H9 (cell line): ENCODE data around the gene DENND1A. TPM values are rescaled to one million over a fixed set of nuclear protein-coding genes. Genes with fewer than 3 reads are reported as not detected.

Source experiments
- DNase-seq: peaks from one replicate; pipeline ENCODE4 v3.0.0-alpha.2; 2017
- H2AFZ ChIP-seq: one replicate; pipeline ENCODE4 v1.6.1; 2013; ENCODE audit warnings: mild to moderate bottlenecking, low read length, control low read depth, moderate library complexity
- H2AK5ac ChIP-seq: 2 replicates; pipeline ENCODE4 v1.6.1; 2013; ENCODE audit warnings: low read length, control low read depth, mixed read lengths; ENCODE audit not compliant: insufficient read length
- H2BK120ac ChIP-seq: one replicate; pipeline ENCODE4 v1.6.1; 2013; ENCODE audit warnings: low read depth, mild to moderate bottlenecking, low read length, control low read depth, inconsistent platforms; ENCODE audit not compliant: poor library complexity, severe bottlenecking
- H2BK12ac ChIP-seq: 2 replicates; pipeline ENCODE4 v1.6.1; 2013; ENCODE audit warnings: low read length, control low read depth, mixed read lengths, low read depth; ENCODE audit not compliant: insufficient read length
- H2BK15ac ChIP-seq: 2 replicates; pipeline ENCODE4 v1.6.1; 2013; ENCODE audit warnings: low read depth, low read length, control low read depth
- H2BK20ac ChIP-seq: one replicate; pipeline ENCODE4 v1.6.1; 2013; ENCODE audit warnings: low read depth, mild to moderate bottlenecking, low read length, control low read depth, inconsistent platforms; ENCODE audit not compliant: poor library complexity, severe bottlenecking
- H2BK5ac ChIP-seq: 2 replicates; pipeline ENCODE4 v1.6.1; 2013; ENCODE audit warnings: low read length, control low read depth, mixed read lengths; ENCODE audit not compliant: insufficient read length
- H3K14ac ChIP-seq: 2 replicates; pipeline ENCODE4 v1.6.1; 2013; ENCODE audit warnings: low read length, control low read depth; ENCODE audit not compliant: insufficient read depth
- H3K18ac ChIP-seq: 2 replicates; pipeline ENCODE4 v1.6.1; 2013; ENCODE audit warnings: low read depth, mild to moderate bottlenecking, mixed read lengths, low read length, control low read depth; ENCODE audit not compliant: insufficient read length
- H3K23ac ChIP-seq: 2 replicates; pipeline ENCODE4 v1.6.1; 2013; ENCODE audit warnings: low read length, control low read depth, mixed read lengths, low read depth; ENCODE audit not compliant: insufficient read length
- H3K23me2 ChIP-seq: 2 replicates; pipeline ENCODE4 v1.6.1; 2013; ENCODE audit warnings: low read depth, mild to moderate bottlenecking, mixed read lengths, low read length, control low read depth; ENCODE audit not compliant: insufficient read length, poor library complexity, severe bottlenecking
- H3K27ac ChIP-seq: 2 replicates; pipeline ENCODE4 v1.5.1; 2013; ENCODE audit warnings: low read length, control low read depth, mixed read lengths, low read depth; ENCODE audit not compliant: insufficient read length
- H3K27me3 ChIP-seq: 2 replicates; pipeline ENCODE4 v1.6.1; 2013; ENCODE audit warnings: low read length, control low read depth, inconsistent platforms; ENCODE audit not compliant: insufficient read depth
- H3K4ac ChIP-seq: 2 replicates; pipeline ENCODE4 v1.6.1; 2013; ENCODE audit warnings: low read depth, mild to moderate bottlenecking, control low read depth, inconsistent platforms, low read length, moderate library complexity
- H3K4me1 ChIP-seq: 2 replicates; pipeline ENCODE4 v1.6.1; 2013; ENCODE audit warnings: low read length, control low read depth, inconsistent platforms; ENCODE audit not compliant: insufficient read depth
- H3K4me2 ChIP-seq: 2 replicates; pipeline ENCODE4 v1.6.1; 2013; ENCODE audit warnings: low read length, control low read depth, mixed read lengths; ENCODE audit not compliant: insufficient read length, insufficient read depth
- H3K56ac ChIP-seq: 2 replicates; pipeline ENCODE4 v1.6.1; 2013; ENCODE audit warnings: low read depth, mild to moderate bottlenecking, mixed read lengths, low read length, control low read depth; ENCODE audit not compliant: insufficient read length
- H3K79me1 ChIP-seq: 2 replicates; pipeline ENCODE4 v1.6.1; 2013; ENCODE audit warnings: low read depth, mild to moderate bottlenecking, moderate library complexity, low read length, control low read depth, inconsistent platforms; ENCODE audit not compliant: insufficient read depth, poor library complexity, severe bottlenecking
- H3K79me2 ChIP-seq: 2 replicates; pipeline ENCODE4 v1.6.1; 2013; ENCODE audit warnings: low read length, control low read depth, inconsistent platforms; ENCODE audit not compliant: insufficient read depth
- H3K9ac ChIP-seq: 2 replicates; pipeline ENCODE4 v1.6.1; 2013; ENCODE audit warnings: low read length, control low read depth, mixed read lengths; ENCODE audit not compliant: insufficient read length; ENCODE audit errors: extremely low read depth
- H3K9me3 ChIP-seq: one replicate; pipeline ENCODE4 v1.6.1; 2013; ENCODE audit warnings: low read depth, low read length, inconsistent platforms; ENCODE audit not compliant: control insufficient read depth
- H3T11ph ChIP-seq: one replicate; pipeline ENCODE4 v1.6.1; 2013; ENCODE audit warnings: mild to moderate bottlenecking, low read length, control low read depth, inconsistent platforms
- H4K20me1 ChIP-seq: one replicate; pipeline ENCODE4 v1.6.1; 2013; ENCODE audit not compliant: control insufficient read depth, insufficient read length, insufficient read depth
- H4K5ac ChIP-seq: 2 replicates; pipeline ENCODE4 v1.6.1; 2013; ENCODE audit warnings: low read depth, mild to moderate bottlenecking, mixed read lengths, low read length, control low read depth; ENCODE audit not compliant: insufficient read length
- H4K8ac ChIP-seq: replicated peaks from 2 replicates; pipeline ENCODE4 v1.6.1; 2013; ENCODE audit warnings: low read length, control low read depth, mixed read lengths, low read depth; ENCODE audit not compliant: insufficient read length
- H4K91ac ChIP-seq: 2 replicates; pipeline ENCODE4 v1.6.1; 2013; ENCODE audit warnings: low read depth, mild to moderate bottlenecking, moderate library complexity, mixed read lengths, low read length, control low read depth; ENCODE audit not compliant: insufficient read length
- H3K27ac Mint-ChIP-seq, 3 experiments: 2 replicates in 2 of 3; 3 replicates in 1 of 3; pipeline ENCODE4 v1.8.0; 2020 to 2021; ENCODE audit warnings: mixed read lengths in 3 of 3, mild to moderate bottlenecking in 1 of 3, moderate library complexity in 1 of 3
- H3K27me3 Mint-ChIP-seq: 2 replicates; pipeline ENCODE4 v1.8.0; 2021; ENCODE audit warnings: low read depth, mild to moderate bottlenecking, moderate library complexity, mixed read lengths
- H3K36me3 Mint-ChIP-seq, 3 experiments: 2 replicates in 2 of 3; 3 replicates in 1 of 3; pipeline ENCODE4 v1.8.0; 2020 to 2021; ENCODE audit warnings: low read depth in 3 of 3, mixed read lengths in 3 of 3; ENCODE audit not compliant: insufficient read depth in 1 of 3
- H3K4me1 Mint-ChIP-seq, 2 experiments: 2 replicates each; pipeline ENCODE4 v1.8.0; 2020; ENCODE audit warnings: mixed read lengths in 2 of 2
- H3K4me3 Mint-ChIP-seq, 2 experiments: 2 replicates in 1 of 2; 3 replicates in 1 of 2; pipeline ENCODE4 v1.8.0; 2020 to 2021; ENCODE audit warnings: mild to moderate bottlenecking in 2 of 2, mixed read lengths in 2 of 2, moderate library complexity in 1 of 2
- H3K9me3 Mint-ChIP-seq, 2 experiments: 2 replicates in 1 of 2; 3 replicates in 1 of 2; pipeline ENCODE4 v1.8.0; 2020; ENCODE audit warnings: mild to moderate bottlenecking in 2 of 2, mixed read lengths in 2 of 2, moderate library complexity in 1 of 2
- CTCF ChIP-seq: fragments of 200-600 bp; sonication (generic); conservative IDR thresholded peaks from 3 replicates; pipeline ENCODE4 v1.8.0; 2021; ENCODE audit warnings: antibody characterized with exemption, mild to moderate bottlenecking
- WGBS: extraction: QIAGEN DNeasy Blood & Tissue Kit; methylation state at CpG from one replicate; pipeline ENCODE4 v1.1.7; 2013; ENCODE audit warnings: missing lambda C conversion rate, low lambda C conversion rate, mixed read lengths; ENCODE audit not compliant: insufficient read length; ENCODE audit errors: extremely low coverage; 5-methylcytosine and 5-hydroxymethylcytosine counted together
- total RNA-seq: library from RNA; stranded (reverse); gene quantifications from 2 replicates; pipeline ENCODE4 v1.2.1, GENCODE V29; 2021

Gene DENND1A
- total RNA-seq, 1 experiment from 2014 or later, result 20.4 TPM

DNA sequence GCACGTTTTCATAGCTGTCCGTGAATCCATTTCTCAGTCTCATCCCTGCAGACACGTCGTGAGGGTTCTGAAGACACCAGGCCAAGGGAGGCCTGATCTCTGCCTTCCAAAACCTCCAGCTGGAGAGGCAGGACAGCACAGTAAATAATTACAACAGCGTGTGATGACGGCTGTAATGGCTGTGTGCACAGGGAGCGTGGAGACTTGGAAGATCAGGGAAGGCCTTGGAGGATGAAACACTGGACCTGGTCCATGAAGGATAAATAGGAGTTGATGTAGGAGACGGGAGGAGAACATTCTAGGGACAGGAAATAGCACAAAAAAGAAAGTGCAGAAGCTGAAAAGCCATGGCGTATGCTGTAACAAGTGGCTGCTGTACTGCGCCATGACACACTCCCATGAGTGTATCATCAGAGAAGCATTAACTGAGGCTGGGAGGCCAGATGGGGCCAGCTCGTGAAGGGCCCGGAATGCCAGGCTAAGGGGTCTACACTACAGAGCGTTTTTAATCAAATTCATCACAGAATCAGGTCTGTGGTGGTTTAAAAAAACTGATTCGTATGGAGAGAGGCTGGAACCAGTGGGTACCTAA lies 476.8 kb downstream of the DENND1A start:
- Histone ChIP-seq H3K27ac (no peak overlapping the region), H2BK15ac (no peak overlapping the region), H2BK5ac (no peak overlapping the region), H3K4ac (no peak overlapping the region), H3K79me1 (no peaks in the 10 kb centered on the region), H3K4me2 (no peak overlapping the region), H3K79me2 (no peaks in the 10 kb centered on the region), H3K56ac (no peak overlapping the region), H2BK120ac (no peak overlapping the region), H3K23me2 (no peaks in the 10 kb centered on the region), H3K18ac (no peak overlapping the region), H3T11ph (no peak overlapping the region), H2BK20ac (no peak overlapping the region), H4K8ac (no peak overlapping the region), H3K14ac (no peak overlapping the region; the same call in 1 of the 2 replicates), H3K23ac (no peak overlapping the region), H4K5ac (no peak overlapping the region), H3K9me3 (no peaks in the 10 kb centered on the region), H2AFZ (no peak overlapping the region), H3K4me1 (no peaks in the 10 kb centered on the region), H4K20me1 (no peaks in the 10 kb centered on the region), H4K91ac (no peak overlapping the region), H2AK5ac (no peak overlapping the region), H3K9ac (no peak overlapping the region), H3K27me3 (no peaks in the 10 kb centered on the region), H2BK12ac (no peak overlapping the region)
- Mint-ChIP-seq H3K27me3 (no peaks in the 10 kb centered on the region), H3K27ac (no peak overlapping the region; a peak in 2 of 7 replicates), H3K4me3 (no peak overlapping the region), H3K4me1 (peaks cover 8 to 10% of the 10 kb centered on the region in 2 experiments), H3K36me3 (peaks cover 0 to 6% (median 4%) of the 10 kb centered on the region in 3 experiments; a peak in 4 of 7 replicates), H3K9me3 (no peaks in the 10 kb centered on the region)
- DNase-seq, result no peak
- no CpG with 5 or more reads among the region's 14 CpGs for WGBS
- TF ChIP-seq CTCF, result no peak
